Measurements from ENCODE around the gene SLF2.
"Not testable (repeated sequence)": the region's sequence is repeated elsewhere in the genome, so short reads cannot be mapped to it uniquely, and the experiment has no call there.

Gene SLF2

DNA sequence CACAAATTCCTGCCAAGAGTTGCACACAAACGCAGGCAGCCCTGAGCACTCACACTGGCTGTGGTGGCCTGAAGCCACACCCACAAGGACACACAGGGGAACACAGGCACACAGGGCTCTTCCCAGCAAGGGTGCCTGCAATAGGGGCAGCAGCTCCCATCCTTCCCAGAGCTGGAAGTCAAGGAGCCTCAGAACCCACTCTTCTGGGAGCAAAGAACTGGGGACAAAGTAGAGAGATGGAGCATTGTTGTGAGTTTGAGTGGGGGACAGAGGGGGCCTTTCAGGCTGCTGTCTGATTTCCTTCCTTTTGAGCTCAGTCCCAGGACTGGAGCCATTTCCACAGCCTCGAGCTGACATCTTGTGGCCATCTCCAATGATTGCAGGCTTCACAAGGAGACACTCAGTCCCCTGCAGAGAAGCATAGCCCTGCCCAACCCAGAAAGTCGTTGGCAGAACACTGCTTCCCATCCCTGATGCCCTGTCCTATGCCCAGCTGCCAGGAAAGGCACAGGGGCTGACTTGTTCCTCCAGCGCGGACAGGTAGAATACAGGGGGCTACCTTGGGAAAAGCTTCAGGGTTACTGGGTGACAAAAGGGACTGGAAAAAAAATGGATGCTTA is 34.4 kb upstream of the SLF2 start:
- peak; percentile 4 for DNase-seq (ENCODE audit: low read depth)

DNA sequence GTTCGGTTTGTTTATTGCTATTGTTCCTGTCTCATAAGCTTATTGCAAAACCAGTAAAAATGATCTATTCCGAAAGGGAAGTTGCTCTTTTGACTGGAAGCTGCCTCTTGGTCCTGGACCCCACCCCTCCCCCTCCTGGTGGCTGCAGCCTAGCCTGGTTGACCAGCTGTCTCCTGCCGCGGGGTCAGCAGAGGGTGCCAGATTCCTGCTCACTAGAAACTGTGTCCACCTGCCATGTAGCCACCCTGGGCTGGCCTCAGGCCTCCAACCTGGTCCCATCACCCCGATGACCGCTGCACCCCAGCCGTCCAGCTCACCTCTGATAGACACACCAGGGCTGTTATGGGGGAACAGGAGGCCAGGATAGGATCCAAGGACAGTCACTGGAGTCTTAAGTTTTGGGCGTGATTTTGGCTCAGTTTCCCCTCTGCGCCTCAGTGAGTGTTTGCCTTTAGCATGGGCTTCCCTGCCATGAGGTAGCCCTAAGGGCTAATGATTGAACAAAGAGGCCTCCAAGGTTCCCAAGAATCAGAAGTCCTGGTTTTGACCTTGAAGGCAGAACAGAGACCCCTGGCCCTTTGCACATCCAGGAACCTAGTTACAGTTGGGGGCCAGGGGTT is 32.9 kb upstream of the SLF2 start:
- DNase-seq (ENCODE audit: low read depth), result no peak

GRCh38 chr10:100881556-100882213 is 31.1 kb upstream of the SLF2 start:
- no peak for DNase-seq (ENCODE audit: low read depth)

- no peak for DNase-seq (ENCODE audit: low read depth)
Observed at GRCh38 chr10:100882252-100882651, 30.5 kb upstream of the SLF2 start.

DNA sequence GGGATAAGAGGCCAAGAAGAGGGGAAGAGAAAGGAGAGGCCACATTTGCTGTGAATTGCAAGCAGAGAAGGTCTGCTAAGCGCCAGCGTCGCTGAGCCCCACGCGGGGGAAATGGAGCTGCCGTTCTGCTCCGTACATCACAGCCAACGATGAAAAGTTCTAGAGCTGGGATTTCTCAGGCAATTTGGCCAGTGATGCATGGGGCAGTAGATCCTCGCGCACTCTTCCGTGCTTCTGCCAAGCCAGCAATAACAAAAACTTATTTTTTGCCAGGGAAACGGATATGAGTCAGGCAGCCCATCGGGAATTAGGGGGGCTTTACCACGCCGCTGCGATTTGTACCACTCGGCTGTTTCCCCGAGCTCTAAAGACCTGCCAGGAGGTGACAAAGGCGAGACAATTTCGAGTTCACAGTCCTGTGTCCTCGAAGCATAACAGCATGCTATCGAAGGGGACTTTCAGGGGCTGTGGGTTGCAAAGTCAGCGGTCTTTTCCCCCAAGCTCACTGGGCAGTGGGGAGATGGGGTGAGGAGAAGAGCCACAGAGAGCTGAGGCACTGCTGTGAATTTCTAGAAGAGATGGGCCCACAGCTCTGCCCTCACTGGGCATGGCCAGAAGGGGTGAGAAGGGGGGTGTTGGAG is 30.0 kb upstream of the SLF2 start:
- no peak for DNase-seq (ENCODE audit: low read depth)

DNA sequence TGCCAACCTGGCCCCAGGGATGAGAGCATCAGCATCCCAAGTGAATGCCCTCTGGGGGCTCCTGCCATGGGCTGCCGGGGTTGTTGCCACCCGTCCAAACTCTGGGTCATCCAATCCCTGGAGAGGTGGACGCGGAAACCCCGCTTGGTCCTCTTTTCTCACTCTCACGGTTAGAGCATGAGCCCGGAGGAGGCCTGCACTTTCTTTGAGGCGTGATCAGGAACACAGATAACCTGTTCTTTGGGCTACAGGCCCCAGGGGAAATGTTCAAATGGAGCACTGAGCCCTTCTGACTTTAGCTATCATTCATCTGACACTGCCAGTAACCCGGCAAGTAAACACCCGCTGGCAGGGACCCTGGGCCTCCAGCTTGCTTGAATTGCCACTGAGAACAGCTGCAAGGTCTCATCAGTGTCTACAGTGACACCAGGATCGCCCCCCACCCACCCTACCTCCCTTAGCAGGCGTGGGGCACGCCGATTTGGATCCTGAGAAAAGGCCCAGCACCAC is 29.4 kb upstream of the SLF2 start:
- no peak for DNase-seq (ENCODE audit: low read depth)

GRCh38 chr10:100885611-100886010 is 27.2 kb upstream of the SLF2 start:
- DNase-seq (ENCODE audit: low read depth), result not testable (repeated sequence)

GRCh38 chr10:100886091-100886490 is 26.7 kb upstream of the SLF2 start:
- DNase-seq (ENCODE audit: low read depth), result no peak

- DNase-seq (ENCODE audit: low read depth), result no peak
Observed at GRCh38 chr10:100886521-100886920, 26.2 kb upstream of the SLF2 start.

GRCh38 chr10:100886963-100887362 is 25.8 kb upstream of the SLF2 start:
- DNase-seq (ENCODE audit: low read depth), result no peak

DNA sequence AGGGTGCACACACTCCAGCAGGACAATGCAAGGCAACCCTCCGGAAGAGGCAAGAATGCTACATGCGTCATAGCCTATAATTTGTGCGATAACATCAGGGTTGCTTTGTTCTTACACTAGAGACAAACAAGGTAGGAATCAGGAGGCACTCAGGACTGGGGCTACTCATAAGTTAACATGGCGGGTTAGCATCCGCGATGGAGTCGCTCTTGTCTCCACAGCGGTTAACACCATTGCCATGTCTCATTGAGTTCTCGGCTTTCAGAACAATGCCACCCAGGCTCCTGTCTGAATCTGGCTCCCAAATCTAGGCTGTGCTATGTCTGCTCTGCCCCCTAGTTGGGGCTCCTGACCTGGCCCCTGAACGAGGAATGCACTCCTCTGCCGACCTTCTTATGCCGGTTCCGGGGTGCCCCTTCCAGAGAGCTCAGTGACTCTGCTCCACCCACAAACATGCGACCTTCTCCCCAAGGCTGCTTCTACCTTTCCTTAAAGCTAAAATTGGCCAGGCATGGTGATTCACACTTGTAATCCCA is 24.9 kb upstream of the SLF2 start:
- no peak for DNase-seq (ENCODE audit: low read depth)

- DNase-seq (ENCODE audit: low read depth), result no peak
Observed at GRCh38 chr10:100888957-100889356, 23.8 kb upstream of the SLF2 start.

- no peak for DNase-seq (ENCODE audit: low read depth)
Observed at GRCh38 chr10:100889546-100889945, 23.2 kb upstream of the SLF2 start.

GRCh38 chr10:100890141-100890672 is 22.6 kb upstream of the SLF2 start:
- DNase-seq (ENCODE audit: low read depth), result no peak

GRCh38 chr10:100890673-100891317 is 22.0 kb upstream of the SLF2 start:
- DNase-seq (ENCODE audit: low read depth), result no peak

- DNase-seq (ENCODE audit: low read depth), result no peak
Observed at GRCh38 chr10:100894033-100894432, 18.7 kb upstream of the SLF2 start.

DNA sequence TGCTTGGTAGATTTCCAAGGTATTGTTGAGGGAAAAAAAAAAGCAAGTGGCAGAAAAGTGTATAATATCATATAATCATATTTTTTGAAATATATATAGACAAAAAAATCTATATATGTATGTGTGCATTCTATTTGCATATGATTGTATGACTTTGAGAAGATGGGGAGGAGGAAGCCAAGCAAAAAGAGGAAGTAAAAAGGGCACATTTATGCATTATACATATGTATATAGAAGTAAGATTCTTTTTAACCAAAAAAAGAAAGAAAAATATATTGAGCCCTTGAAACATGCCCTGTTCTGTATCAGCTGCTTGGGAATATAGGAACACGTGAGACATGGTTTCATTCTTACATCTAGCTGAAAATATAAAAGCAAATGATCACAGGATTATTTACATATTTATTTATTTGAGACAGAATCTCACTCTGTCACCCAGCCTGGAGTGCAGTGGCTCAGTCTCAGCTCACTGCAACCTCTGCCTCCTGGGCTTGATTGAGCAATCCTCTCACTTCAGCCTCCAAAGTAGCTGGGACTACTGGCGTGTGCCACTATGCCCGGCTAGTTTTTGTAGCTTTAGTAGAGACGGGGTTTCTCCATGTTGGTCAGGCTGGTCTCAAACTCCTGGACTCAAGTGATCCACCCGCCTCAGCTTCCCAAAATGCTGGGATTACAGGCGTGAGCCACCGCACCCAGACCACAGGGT is 18.0 kb upstream of the SLF2 start:
- no peak for DNase-seq (ENCODE audit: low read depth)

- no peak for DNase-seq (ENCODE audit: low read depth)
Observed at GRCh38 chr10:100895346-100895745, 17.4 kb upstream of the SLF2 start.

DNA sequence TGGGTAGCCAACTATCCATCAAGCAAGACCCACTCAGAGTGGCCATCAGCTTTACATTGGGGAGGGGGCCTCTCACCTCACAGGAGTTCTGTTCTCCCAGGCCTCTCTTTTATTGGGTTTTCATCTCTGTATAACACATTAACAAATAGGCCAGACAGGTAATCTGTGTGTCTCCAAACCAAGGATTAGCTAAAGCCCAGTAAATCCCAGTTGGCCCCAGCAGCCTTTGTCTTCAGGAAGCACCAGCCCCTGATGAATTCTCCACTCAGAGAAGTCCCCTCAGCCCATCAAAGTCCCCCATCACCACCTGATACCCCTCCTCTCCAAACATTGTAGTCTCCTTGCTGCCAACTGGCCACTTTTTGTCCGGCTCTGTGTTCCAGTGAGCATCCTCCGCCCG is 16.9 kb upstream of the SLF2 start:
- no peak for DNase-seq (ENCODE audit: low read depth)

- DNase-seq (ENCODE audit: low read depth), result no peak
Observed at GRCh38 chr10:100896876-100897461, 15.8 kb upstream of the SLF2 start.

- no peak for DNase-seq (ENCODE audit: low read depth)
Observed at GRCh38 chr10:100897976-100898375, 14.8 kb upstream of the SLF2 start.

Data from stimulated activated CD8-positive, alpha-beta memory T cell treated with anti-CD3 and anti-CD28 coated beads, Interleukin-4, amount 100 ng/mL, for 24 hours (primary cell).